Astrocyte (in vitro differentiated cells and primary cell): Measurements from ENCODE around the gene BLACAT1. TPM values are rescaled to one million over a fixed set of nuclear protein-coding genes. Genes with fewer than 3 reads are reported as not detected.

Experiments used
- DNase-seq: peaks from one replicate; pipeline ENCODE4 v3.0.0-alpha.2; 2010; ENCODE audit warnings: low read depth
- FAIRE-seq: peaks from 2 replicates; lab custom pipeline; 2011; peaks lifted over from hg19 to GRCh38; lab: Jason Lieb, UNC
- H2AFZ ChIP-seq: 2 replicates; pipeline ENCODE4 v1.6.0; 2012; ENCODE audit warnings: low read depth, low read length, inconsistent platforms
- H3K27ac ChIP-seq: 2 replicates; pipeline ENCODE4 v1.5.1; 2011; ENCODE audit warnings: low read depth, low read length, inconsistent platforms
- H3K27me3 ChIP-seq: 2 replicates; pipeline ENCODE4 v1.6.0; 2011; ENCODE audit warnings: low read length, inconsistent platforms; ENCODE audit not compliant: insufficient read depth
- H3K36me3 ChIP-seq: 2 replicates; pipeline ENCODE4 v1.5.1; 2011; ENCODE audit warnings: low read length, inconsistent platforms; ENCODE audit not compliant: insufficient read depth
- H3K4me1 ChIP-seq: 2 replicates; pipeline ENCODE4 v1.5.1; 2011; ENCODE audit warnings: low read length, inconsistent platforms; ENCODE audit not compliant: insufficient read depth
- H3K4me2 ChIP-seq: 2 replicates; pipeline ENCODE4 v1.6.0; 2012; ENCODE audit warnings: low read length, inconsistent platforms
- H3K4me3 ChIP-seq: 2 replicates; pipeline ENCODE4 v1.5.1; 2011; ENCODE audit warnings: low read depth, mild to moderate bottlenecking, low read length, inconsistent platforms; ENCODE audit not compliant: insufficient read depth
- H3K79me2 ChIP-seq: 2 replicates; pipeline ENCODE4 v1.6.0; 2012; ENCODE audit warnings: mild to moderate bottlenecking, low read length, inconsistent platforms; ENCODE audit not compliant: insufficient read depth
- H3K9ac ChIP-seq: 2 replicates; pipeline ENCODE4 v1.6.0; 2012; ENCODE audit warnings: mild to moderate bottlenecking, low read length, inconsistent platforms
- H3K9me3 ChIP-seq: 2 replicates; pipeline ENCODE4 v1.5.1; 2012; ENCODE audit warnings: low read depth, mild to moderate bottlenecking, low read length, inconsistent platforms; ENCODE audit not compliant: insufficient read depth
- H4K20me1 ChIP-seq: 2 replicates; pipeline ENCODE4 v1.6.0; 2012; ENCODE audit warnings: low read length, inconsistent platforms; ENCODE audit not compliant: insufficient read depth
- H3K27ac Mint-ChIP-seq: one replicate; pipeline ENCODE4 v1.8.0; 2021; ENCODE audit warnings: mild to moderate bottlenecking, mixed read lengths; ENCODE audit not compliant: unreplicated experiment
- H3K27me3 Mint-ChIP-seq: one replicate; pipeline ENCODE4 v1.8.0; 2021; ENCODE audit warnings: low read depth, mixed read lengths; ENCODE audit not compliant: unreplicated experiment
- H3K36me3 Mint-ChIP-seq: one replicate; pipeline ENCODE4 v1.8.0; 2021; ENCODE audit warnings: low read depth, mixed read lengths; ENCODE audit not compliant: unreplicated experiment
- H3K4me1 Mint-ChIP-seq: one replicate; pipeline ENCODE4 v1.8.0; 2021; ENCODE audit warnings: low read depth, mixed read lengths; ENCODE audit not compliant: unreplicated experiment
- H3K4me3 Mint-ChIP-seq: one replicate; pipeline ENCODE4 v1.8.0; 2021; ENCODE audit warnings: mild to moderate bottlenecking, moderate library complexity, mixed read lengths; ENCODE audit not compliant: unreplicated experiment
- H3K9me3 Mint-ChIP-seq: one replicate; pipeline ENCODE4 v1.8.0; 2021; ENCODE audit warnings: mild to moderate bottlenecking, mixed read lengths; ENCODE audit not compliant: unreplicated experiment
- CTCF ChIP-seq: IDR thresholded peaks from 2 replicates; pipeline ENCODE4 v1.5.1; 2011; ENCODE audit warnings: low read depth, mild to moderate bottlenecking, inconsistent platforms, low read length, moderate library complexity; ENCODE audit not compliant: insufficient read depth
- EZH2 ChIP-seq: IDR thresholded peaks from 2 replicates; pipeline ENCODE4 v1.6.1; 2012; ENCODE audit warnings: mild to moderate bottlenecking, low read length, inconsistent platforms; ENCODE audit not compliant: insufficient read depth
- total RNA-seq: library from RNA; stranded (reverse); gene quantifications from 2 replicates; pipeline ENCODE4 v1.2.1, GENCODE V29; 2021

The BLACAT1 gene
- total RNA-seq, 1 donor from 2014 or later: 2.2 TPM

DNA sequence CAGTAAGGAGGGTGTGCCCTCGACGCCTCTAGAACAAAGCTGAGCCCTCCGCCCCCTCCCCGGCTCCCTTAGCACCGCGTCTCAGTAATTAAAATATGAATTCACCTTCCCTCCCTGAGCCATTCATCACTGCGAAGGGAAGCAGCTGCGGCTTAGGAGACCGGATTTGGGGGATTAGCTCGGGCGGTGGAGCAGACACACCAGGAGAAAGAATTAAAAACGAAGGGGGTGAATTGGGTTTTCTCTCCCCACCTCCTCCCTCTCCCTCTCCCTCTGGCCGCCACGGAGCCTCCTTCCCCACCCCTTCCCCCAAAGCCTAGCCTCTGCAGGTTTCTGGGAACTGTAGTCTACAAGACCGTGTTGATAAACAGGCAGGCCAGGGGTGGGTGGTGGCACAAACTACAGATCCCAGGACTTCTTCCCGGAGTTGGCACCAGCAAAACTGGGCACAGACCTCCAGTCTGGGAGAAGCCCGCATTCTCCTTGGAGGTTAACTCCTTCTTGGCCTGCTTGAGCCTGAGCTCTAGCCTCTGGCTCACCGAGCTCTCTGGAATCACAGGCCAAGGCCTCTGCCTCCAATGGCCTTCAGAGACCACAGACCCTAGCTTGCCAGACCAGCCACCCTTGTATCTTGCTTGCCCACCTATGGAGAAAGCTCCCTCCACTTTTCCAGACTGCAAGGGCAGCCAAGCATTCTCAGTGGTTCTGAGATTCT lies 10.8 kb downstream of the BLACAT1 start:
- FAIRE-seq (no peak), DNase-seq (peak; percentile 25)
- Histone ChIP-seq H3K9me3 (no peaks in the 10 kb centered on the region), H3K27ac (no peak overlapping the region), H3K79me2 (peaks cover 19% of the 10 kb centered on the region), H4K20me1 (peaks cover 6% of the 10 kb centered on the region), H3K4me1 (peaks cover 42% of the 10 kb centered on the region), H3K9ac (no peak overlapping the region), H3K27me3 (no peaks in the 10 kb centered on the region), H2AFZ (no peak overlapping the region), H3K4me2 (peak overlapping the region; percentile 67), H3K36me3 (no peaks in the 10 kb centered on the region), H3K4me3 (no peak overlapping the region)
- no peak for TF ChIP-seq CTCF
- no peak for TF ChIP-seq EZH2
- Mint-ChIP-seq H3K36me3 (peaks cover 1% of the 10 kb centered on the region), H3K9me3 (no peaks in the 10 kb centered on the region), H3K4me3 (peak overlapping the region; percentile 47), H3K27ac (no peak overlapping the region), H3K4me1 (peaks cover 66% of the 10 kb centered on the region), H3K27me3 (no peaks in the 10 kb centered on the region)

GRCh38 chr1:205444300-205444930 lies 11.4 kb downstream of the BLACAT1 start:
- H3K4me3 Mint-ChIP-seq: peak overlapping the region; percentile 47

More at GRCh38 chr1:205444300-205444930, 11.4 kb downstream of the BLACAT1 start:
- H2AFZ ChIP-seq: no peak overlapping the region
- Mint-ChIP-seq H3K4me1 (peaks cover 66% of the 10 kb centered on the region), H3K27ac (no peak overlapping the region), H3K36me3 (peaks cover 1% of the 10 kb centered on the region), H3K9me3 (no peaks in the 10 kb centered on the region), H3K27me3 (no peaks in the 10 kb centered on the region)
- no peak overlapping the region for H3K27ac ChIP-seq
- no peak overlapping the region for H3K4me3 ChIP-seq
- peak overlapping the region; percentile 67 for H3K4me2 ChIP-seq
- H3K4me1 ChIP-seq: peaks cover 38% of the 10 kb centered on the region
- FAIRE-seq (no peak), DNase-seq (peak; percentile 27)
- H3K27me3 ChIP-seq: no peaks in the 10 kb centered on the region
- H4K20me1 ChIP-seq: peaks cover 6% of the 10 kb centered on the region
- TF ChIP-seq EZH2: no peak
- TF ChIP-seq CTCF: no peak
- H3K36me3 ChIP-seq: no peaks in the 10 kb centered on the region
- peaks cover 16% of the 10 kb centered on the region for H3K79me2 ChIP-seq
- H3K9ac ChIP-seq: no peak overlapping the region
- H3K9me3 ChIP-seq: no peaks in the 10 kb centered on the region
